Effector memory CD4-positive, alpha-beta T cell (primary cell): ENCODE measurements around the gene LCE1C.

Experiments used
- DNase-seq, 3 donors: peaks; one replicate each; pipeline ENCODE4 v3.0.0-alpha.2; 2020
- H3K27ac ChIP-seq: 2 replicates; pipeline ENCODE4 v1.7.0; 2013; ENCODE audit warnings: mild to moderate bottlenecking, low read length, moderate library complexity; ENCODE audit not compliant: insufficient read depth, poor library complexity, severe bottlenecking
- H3K27me3 ChIP-seq: replicated peaks from 2 replicates; pipeline ENCODE4 v1.7.0; 2013; ENCODE audit warnings: mild to moderate bottlenecking, low read length; ENCODE audit not compliant: insufficient read depth, control insufficient read depth, poor library complexity, severe bottlenecking
- H3K36me3 ChIP-seq: 2 replicates; pipeline ENCODE4 v1.7.0; 2013; ENCODE audit warnings: mild to moderate bottlenecking, low read length, moderate library complexity; ENCODE audit not compliant: control insufficient read depth, insufficient read depth
- H3K4me1 ChIP-seq: 2 replicates; pipeline ENCODE4 v1.7.0; 2013; ENCODE audit warnings: low read length, mild to moderate bottlenecking; ENCODE audit not compliant: control insufficient read depth, insufficient read depth, poor library complexity, severe bottlenecking
- H3K4me3 ChIP-seq: 2 replicates; pipeline ENCODE4 v1.7.0; 2013; ENCODE audit warnings: low read length, low read depth, mild to moderate bottlenecking; ENCODE audit not compliant: insufficient read depth, poor library complexity, severe bottlenecking
- H3K9me3 ChIP-seq: 2 replicates; pipeline ENCODE4 v1.7.0; 2013; ENCODE audit warnings: mild to moderate bottlenecking, low read length, moderate library complexity; ENCODE audit not compliant: control insufficient read depth

The LCE1C gene

DNA sequence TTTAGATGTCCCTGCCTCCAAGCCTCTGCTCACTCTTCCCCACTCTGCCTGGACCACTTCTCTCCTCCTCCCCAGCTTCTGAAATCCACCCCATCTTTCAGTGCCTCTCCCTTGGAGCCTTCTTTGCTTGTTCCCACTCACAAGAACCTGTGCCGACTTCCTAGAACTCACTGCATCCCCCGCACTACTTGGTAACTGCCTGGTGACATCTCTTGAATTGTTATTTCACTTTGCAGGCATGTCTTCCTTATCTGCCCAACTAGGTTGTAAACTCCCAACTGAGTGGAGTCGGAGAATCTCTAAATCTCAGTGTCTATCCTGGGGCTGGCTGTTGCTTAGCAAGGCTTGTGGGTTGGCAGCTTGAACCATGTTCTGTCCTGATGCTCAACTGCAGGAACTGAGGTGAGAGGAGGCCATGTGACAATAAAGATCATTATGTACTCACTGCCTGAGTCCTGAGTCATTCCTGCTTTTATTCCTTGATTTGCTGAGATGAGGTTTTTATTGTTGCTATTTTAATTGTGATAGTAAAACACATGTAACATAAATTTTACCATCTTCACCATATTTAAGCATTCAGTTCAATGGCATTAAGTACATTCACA is 44.7 kb downstream of the LCE1C start:
- no peaks in the 10 kb centered on the region for H3K27me3 ChIP-seq
- H3K36me3 ChIP-seq: no peaks in the 10 kb centered on the region
- no peak for DNase-seq
- H3K4me1 ChIP-seq: no peaks in the 10 kb centered on the region
- H3K4me3 ChIP-seq: no peak overlapping the region
- no peaks in the 10 kb centered on the region for H3K9me3 ChIP-seq
- no peak overlapping the region for H3K27ac ChIP-seq

DNA sequence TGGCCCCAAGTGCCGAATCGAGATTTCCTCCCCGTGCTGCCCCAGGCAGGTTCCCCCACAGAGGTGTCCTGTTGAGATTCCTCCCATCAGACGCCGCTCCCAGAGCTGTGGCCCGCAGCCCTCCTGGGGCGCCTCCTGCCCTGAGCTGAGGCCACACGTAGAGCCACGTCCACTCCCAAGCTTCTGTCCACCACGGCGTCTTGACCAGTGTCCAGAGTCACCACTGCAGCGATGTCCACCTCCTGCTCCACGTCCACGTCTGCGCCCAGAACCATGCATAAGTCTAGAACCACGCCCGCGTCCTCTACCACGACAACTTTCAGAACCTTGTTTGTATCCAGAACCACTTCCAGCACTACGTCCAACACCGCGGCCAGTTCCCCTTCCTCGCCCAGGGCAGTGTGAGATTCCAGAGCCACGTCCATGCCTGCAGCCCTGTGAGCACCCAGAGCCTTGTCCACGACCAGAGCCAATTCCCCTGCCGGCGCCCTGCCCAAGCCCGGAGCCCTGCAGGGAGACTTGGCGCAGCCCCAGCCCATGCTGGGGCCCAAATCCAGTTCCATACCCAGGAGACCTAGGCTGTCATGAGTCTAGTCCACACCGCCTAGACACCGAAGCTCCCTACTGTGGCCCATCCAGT is 45.8 kb downstream of the LCE1C start:
- DNase-seq: no peak
- H3K4me1 ChIP-seq: no peaks in the 10 kb centered on the region
- no peaks in the 10 kb centered on the region for H3K9me3 ChIP-seq
- no peak overlapping the region for H3K4me3 ChIP-seq
- peaks cover 2% of the 10 kb centered on the region for H3K27me3 ChIP-seq
- H3K27ac ChIP-seq: no peak overlapping the region
- no peaks in the 10 kb centered on the region for H3K36me3 ChIP-seq

DNA sequence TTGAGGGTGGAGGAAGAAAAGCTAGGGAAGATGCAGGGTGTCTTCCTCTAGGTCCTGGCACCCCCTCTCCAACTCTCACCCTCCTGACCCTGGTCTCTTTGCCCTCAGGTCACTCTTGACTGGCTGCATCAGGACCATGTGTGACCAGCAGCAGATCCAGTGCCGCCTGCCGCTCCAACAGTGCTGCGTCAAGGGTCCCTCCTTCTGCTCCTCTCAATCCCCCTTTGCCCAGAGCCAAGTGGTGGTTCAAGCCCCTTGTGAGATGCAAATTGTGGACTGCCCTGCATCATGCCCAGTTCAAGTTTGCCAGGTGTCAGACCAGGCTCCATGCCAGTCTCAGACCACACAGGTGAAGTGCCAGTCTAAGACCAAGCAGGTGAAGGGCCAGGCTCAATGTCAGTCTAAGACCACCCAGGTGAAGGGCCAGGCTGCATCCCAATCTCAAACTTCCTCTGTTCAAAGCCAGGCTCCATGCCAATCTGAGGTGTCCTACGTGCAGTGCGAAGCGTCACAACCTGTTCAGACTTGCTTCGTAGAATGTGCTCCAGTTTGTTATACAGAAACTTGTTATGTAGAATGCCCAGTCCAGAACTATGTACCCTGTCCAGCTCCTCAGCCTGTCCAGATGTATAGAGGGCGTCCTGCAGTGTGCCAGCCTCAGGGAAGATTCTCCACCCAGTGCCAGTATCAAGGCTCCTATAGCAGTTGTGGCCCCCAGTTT is 46.8 kb downstream of the LCE1C start:
- H3K36me3 ChIP-seq: no peaks in the 10 kb centered on the region
- H3K4me1 ChIP-seq: no peaks in the 10 kb centered on the region
- H3K4me3 ChIP-seq: no peak overlapping the region
- no peaks in the 10 kb centered on the region for H3K9me3 ChIP-seq
- H3K27ac ChIP-seq: no peak overlapping the region
- peaks cover 3% of the 10 kb centered on the region for H3K27me3 ChIP-seq
- no peak for DNase-seq

DNA sequence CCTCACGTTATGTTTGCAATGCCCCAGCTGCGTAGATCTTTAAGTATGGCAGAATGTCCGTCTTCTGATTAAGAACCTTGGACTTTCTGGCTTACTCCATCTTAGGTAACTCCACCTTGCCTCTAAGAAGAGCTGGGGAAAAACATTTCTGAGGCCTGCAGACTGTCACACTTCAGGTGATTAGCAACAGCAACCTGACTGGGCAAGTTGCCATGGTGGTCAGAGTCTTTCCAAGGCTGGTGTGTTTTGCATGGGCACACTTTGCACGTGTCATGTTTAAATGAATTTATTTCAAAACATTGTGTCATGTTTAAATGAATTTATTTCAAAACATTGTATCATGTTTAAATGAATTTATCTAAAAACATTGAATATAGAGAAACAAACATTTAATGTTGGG is 47.8 kb downstream of the LCE1C start:
- H3K36me3 ChIP-seq: no peaks in the 10 kb centered on the region
- H3K27me3 ChIP-seq: peaks cover 3% of the 10 kb centered on the region
- H3K9me3 ChIP-seq: no peaks in the 10 kb centered on the region
- no peak for DNase-seq
- no peak overlapping the region for H3K27ac ChIP-seq
- H3K4me1 ChIP-seq: no peaks in the 10 kb centered on the region
- no peak overlapping the region for H3K4me3 ChIP-seq

DNA sequence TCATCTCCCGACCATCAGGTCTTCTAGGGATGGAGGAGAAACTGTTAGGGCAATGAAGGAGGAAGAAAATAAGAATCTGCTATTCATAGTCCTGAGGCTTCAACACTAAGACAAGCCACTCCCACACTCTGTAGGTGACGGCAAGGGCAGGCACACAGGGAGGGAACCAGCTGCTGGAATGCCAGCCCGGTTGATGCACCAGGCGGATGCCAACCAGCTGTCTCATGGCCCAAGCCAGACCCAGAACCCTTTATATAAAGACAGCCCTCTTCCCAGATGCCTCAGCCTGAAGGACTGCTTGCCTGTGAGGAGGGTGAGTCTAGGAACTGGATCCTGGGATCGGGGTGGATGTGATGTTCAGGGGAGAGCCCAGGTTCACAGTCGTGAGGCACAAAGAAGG is 48.7 kb downstream of the LCE1C start, which contains the start of gene KPRP:
Gene KPRP, plus strand, starts transcription at position 279 of the 400 bp plus-strand sequence. CDS start 1,564 bp downstream, outside the sequence.
- Histone ChIP-seq H3K27me3 (peaks cover 3% of the 10 kb centered on the region), H3K36me3 (no peaks in the 10 kb centered on the region), H3K9me3 (no peaks in the 10 kb centered on the region), H3K4me1 (no peaks in the 10 kb centered on the region), H3K27ac (no peak within 1 kb of the TSS), H3K4me3 (no peak within 1 kb of the TSS)
- no peak for DNase-seq

GRCh38 chr1:152756872-152757271 is 49.6 kb downstream of the LCE1C start:
- DNase-seq: no peak
- Histone ChIP-seq H3K4me3 (no peak overlapping the region), H3K4me1 (no peaks in the 10 kb centered on the region), H3K27ac (no peak overlapping the region), H3K9me3 (no peaks in the 10 kb centered on the region), H3K27me3 (peaks cover 3% of the 10 kb centered on the region), H3K36me3 (no peaks in the 10 kb centered on the region)
